Activated CD8-positive, alpha-beta T cell treated with anti-CD3 and anti-CD28 coated beads for 36 hours (primary cell): Measurements from ENCODE around the gene RASSF8. TPM values are rescaled to one million over a fixed set of nuclear protein-coding genes. Genes with fewer than 3 reads are reported as not detected.

Experiments used
- ATAC-seq: fragments of 200-7000 bp; cut with Tn5 transposase; one replicate; pipeline ENCODE4 v1.10.0; 2021; ENCODE audit warnings: mild to moderate bottlenecking, moderate library complexity
- CTCF ChIA-PET: fragments of 350-600 bp; sonication (Branson Sonifier 250); formaldehyde crosslinking; loops from one replicate; lab custom pipeline; 2021; ENCODE audit warnings: antibody characterized with exemption; lab: Charles Lee
- POLR2A ChIA-PET: fragments of 350-600 bp; sonication (Branson Sonifier 250); formaldehyde crosslinking; loops from one replicate; lab custom pipeline; 2021; ENCODE audit warnings: antibody characterized with exemption; lab: Charles Lee
- DNase-seq: peaks from one replicate; pipeline ENCODE4 v3.0.0-alpha.2; 2020
- H3K27ac Mint-ChIP-seq: one replicate; pipeline ENCODE4 v1.8.0; 2021; ENCODE audit warnings: mild to moderate bottlenecking, mixed read lengths
- H3K27me3 Mint-ChIP-seq: one replicate; pipeline ENCODE4 v1.8.0; 2021; ENCODE audit warnings: mixed read lengths
- H3K36me3 Mint-ChIP-seq: one replicate; pipeline ENCODE4 v1.8.0; 2021; ENCODE audit warnings: low read depth, mixed read lengths
- H3K4me1 Mint-ChIP-seq: one replicate; pipeline ENCODE4 v1.8.0; 2021; ENCODE audit warnings: low read depth, mixed read lengths
- H3K4me3 Mint-ChIP-seq: one replicate; pipeline ENCODE4 v1.8.0; 2021; ENCODE audit warnings: mild to moderate bottlenecking, moderate library complexity, mixed read lengths
- H3K9me3 Mint-ChIP-seq: one replicate; pipeline ENCODE4 v1.8.0; 2021; ENCODE audit warnings: mixed read lengths
- CTCF ChIP-seq: fragments of 200-600 bp; IDR thresholded peaks from one replicate; pipeline ENCODE4 v1.8.0; 2022; ENCODE audit warnings: antibody characterized with exemption, mild to moderate bottlenecking
- intact Hi-C: fragments of 100-400 bp; cut with micrococcal nuclease; formaldehyde crosslinking; loops from one replicate; pipeline ENCODE4 v1.10.0; 2022
- total RNA-seq, 2 experiments: library from RNA; stranded (reverse); gene quantifications; one replicate each; pipeline ENCODE4 v1.2.3, GENCODE V29; 2021

The RASSF8 gene
- total RNA-seq, 2 experiments from 2014 or later, result not detected

- POLR2A ChIA-PET, result no interaction called here
- Mint-ChIP-seq H3K4me1 (no peaks in the 10 kb centered on the region), H3K36me3 (no peaks in the 10 kb centered on the region), H3K27me3 (peaks cover 1% of the 10 kb centered on the region), H3K9me3 (no peaks in the 10 kb centered on the region), H3K27ac (no peak overlapping the region), H3K4me3 (no peak overlapping the region)
- TF ChIP-seq CTCF, result no peak
- ATAC-seq (no peak), DNase-seq (no peak)
- intact Hi-C loops, result no loop called here
- CTCF ChIA-PET, result interaction anchor here (1.0 kb wide), 1 partner anchor 22 kb away, joined by 3 read pairs; no protein-coding TSS in a partner anchor
Observed at GRCh38 chr12:25986180-25986579, 27.7 kb downstream of the RASSF8 start.

DNA sequence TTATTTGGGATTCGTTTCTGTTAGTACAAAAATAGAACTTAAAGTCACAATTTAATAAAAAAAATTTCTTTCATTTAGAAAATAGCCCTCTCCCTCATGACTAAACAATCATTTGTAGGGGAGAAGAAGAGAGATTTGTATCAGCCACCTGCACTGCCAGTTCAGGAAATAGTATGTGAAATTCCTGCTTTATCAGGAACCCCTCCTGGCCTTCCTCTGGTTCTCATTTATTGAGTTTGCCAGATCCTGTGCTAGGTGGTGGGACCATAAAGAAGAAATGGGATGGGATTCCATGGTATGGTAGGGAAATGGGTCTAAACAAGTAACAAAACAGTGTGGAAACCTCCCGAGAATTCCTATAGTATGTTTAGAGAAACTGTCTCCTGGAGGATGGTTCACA, 30.0 kb downstream of the RASSF8 start:
- no peak overlapping the region for H3K27ac Mint-ChIP-seq
- no peak for ATAC-seq
- H3K9me3 Mint-ChIP-seq, result no peaks in the 10 kb centered on the region
- ChIA-PET CTCF (no interaction called here), POLR2A (no interaction called here)
- intact Hi-C loops, result no loop called here
- no peak for DNase-seq
- no peak for TF ChIP-seq CTCF
- no peaks in the 10 kb centered on the region for H3K36me3 Mint-ChIP-seq
- H3K27me3 Mint-ChIP-seq, result peaks cover 1% of the 10 kb centered on the region
- no peak overlapping the region for H3K4me3 Mint-ChIP-seq
- H3K4me1 Mint-ChIP-seq, result no peaks in the 10 kb centered on the region

- Mint-ChIP-seq H3K4me1 (no peaks in the 10 kb centered on the region), H3K36me3 (no peaks in the 10 kb centered on the region), H3K27ac (no peak overlapping the region), H3K4me3 (no peak overlapping the region), H3K27me3 (peaks cover 1% of the 10 kb centered on the region), H3K9me3 (no peaks in the 10 kb centered on the region)
- POLR2A ChIA-PET, result no interaction called here
- DNase-seq (no peak), ATAC-seq (no peak)
- TF ChIP-seq CTCF, result no peak
- intact Hi-C loops, result no loop called here
- CTCF ChIA-PET, result no interaction called here
Observed at GRCh38 chr12:25990495-25990894, 32.0 kb downstream of the RASSF8 start.

GRCh38 chr12:25992026-25992782, 33.7 kb downstream of the RASSF8 start:
- POLR2A ChIA-PET, result no interaction called here
- H3K4me1 Mint-ChIP-seq, result no peaks in the 10 kb centered on the region
- no peak overlapping the region for H3K4me3 Mint-ChIP-seq
- intact Hi-C loops, result no loop called here
- H3K9me3 Mint-ChIP-seq, result no peaks in the 10 kb centered on the region
- CTCF ChIA-PET, result no interaction called here
- H3K27ac Mint-ChIP-seq, result no peak overlapping the region
- H3K36me3 Mint-ChIP-seq, result no peaks in the 10 kb centered on the region
- no peak for ATAC-seq
- no peak for DNase-seq
- TF ChIP-seq CTCF, result no peak
- H3K27me3 Mint-ChIP-seq, result peaks cover 2% of the 10 kb centered on the region

- TF ChIP-seq CTCF, result no peak
Observed at GRCh38 chr12:25993901-25994651, 35.6 kb downstream of the RASSF8 start.

More at GRCh38 chr12:25993901-25994651, 35.6 kb downstream of the RASSF8 start:
- H3K4me3 Mint-ChIP-seq, result no peak overlapping the region
- DNase-seq (no peak), ATAC-seq (no peak)
- CTCF ChIA-PET, result no interaction called here
- no peak overlapping the region for H3K27ac Mint-ChIP-seq
- intact Hi-C loops, result no loop called here
- no peaks in the 10 kb centered on the region for H3K9me3 Mint-ChIP-seq
- peaks cover 2% of the 10 kb centered on the region for H3K27me3 Mint-ChIP-seq
- POLR2A ChIA-PET, result no interaction called here
- no peaks in the 10 kb centered on the region for H3K36me3 Mint-ChIP-seq
- no peaks in the 10 kb centered on the region for H3K4me1 Mint-ChIP-seq
